HG03280 (cell line): ENCODE results near the gene VIT.
"Not testable (repeated sequence)": the region's sequence is repeated elsewhere in the genome, so short reads cannot be mapped to it uniquely, and the experiment has no call there.

Source experiments
- ATAC-seq: cut with Tn5 transposase; IDR thresholded peaks from one replicate; pipeline ENCODE4 v1.9.1; 2021; ENCODE audit warnings: mild to moderate bottlenecking, moderate library complexity; ENCODE audit not compliant: unreplicated experiment

VIT gene

DNA sequence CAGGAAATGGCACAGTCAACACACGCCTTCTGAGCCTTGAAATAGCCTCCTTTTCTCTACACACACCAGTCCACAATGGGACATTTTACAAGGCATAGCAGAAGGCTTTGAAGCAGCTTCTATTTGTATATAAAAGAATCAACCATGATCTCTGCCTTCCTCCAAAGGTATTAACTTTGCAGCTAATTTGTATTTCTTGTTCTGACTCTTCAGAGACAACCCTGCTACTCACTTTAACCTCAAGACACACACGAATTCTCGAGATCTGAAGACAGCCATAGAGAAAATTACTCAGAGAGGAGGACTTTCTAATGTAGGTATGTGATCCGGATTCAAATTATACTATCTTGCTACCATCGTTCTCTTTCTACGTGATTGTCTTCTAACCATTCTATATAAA is 104.6 kb downstream of the VIT start:
- ATAC-seq = no peak

DNA sequence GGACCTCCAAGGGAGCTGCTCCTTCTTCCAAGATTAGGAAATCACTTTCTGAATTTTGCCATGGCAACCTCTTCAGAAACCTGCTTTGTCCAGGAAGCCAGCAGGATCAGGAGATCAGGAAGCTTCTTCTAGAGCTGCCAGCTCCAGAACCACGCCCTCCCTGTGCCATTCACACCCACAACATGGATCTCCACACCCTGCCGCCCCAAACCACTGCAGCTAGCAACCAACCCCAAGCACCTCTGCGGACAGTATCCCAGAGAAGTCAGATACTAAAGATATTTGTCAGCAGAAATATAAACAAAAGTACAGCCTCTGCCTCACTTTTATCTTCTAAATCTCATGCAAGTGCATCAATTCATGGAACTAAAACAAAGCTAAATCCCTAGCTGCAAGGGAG is 106.4 kb downstream of the VIT start:
- ATAC-seq = no peak

DNA sequence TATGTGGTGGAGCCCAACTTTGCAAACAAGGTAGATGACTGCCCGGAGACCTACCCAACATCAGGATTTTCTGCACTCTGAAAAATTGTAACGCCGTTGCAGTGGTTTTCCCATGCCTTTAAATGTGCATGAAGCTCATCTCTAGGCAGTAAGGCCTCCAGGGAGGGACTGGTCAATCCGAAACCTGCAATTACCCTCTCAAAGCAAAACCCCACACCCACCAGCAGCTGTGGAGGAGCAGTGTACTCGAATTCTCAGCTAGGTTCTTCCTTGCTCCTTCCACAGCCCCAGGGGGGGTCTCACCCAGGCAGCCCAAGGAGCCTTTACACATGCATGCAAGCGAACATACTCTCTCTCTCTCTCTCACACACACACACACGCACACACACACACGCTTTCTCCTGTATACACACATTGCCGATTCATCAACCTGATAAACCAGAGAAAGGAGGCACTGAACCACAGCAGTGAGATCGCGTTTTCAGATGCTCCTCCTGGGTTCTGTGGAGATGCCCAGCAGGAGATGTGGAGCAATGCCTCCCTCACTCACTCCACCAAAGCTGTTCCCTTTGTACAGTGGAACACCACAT is 109.2 kb downstream of the VIT start:
- ATAC-seq = no peak

DNA sequence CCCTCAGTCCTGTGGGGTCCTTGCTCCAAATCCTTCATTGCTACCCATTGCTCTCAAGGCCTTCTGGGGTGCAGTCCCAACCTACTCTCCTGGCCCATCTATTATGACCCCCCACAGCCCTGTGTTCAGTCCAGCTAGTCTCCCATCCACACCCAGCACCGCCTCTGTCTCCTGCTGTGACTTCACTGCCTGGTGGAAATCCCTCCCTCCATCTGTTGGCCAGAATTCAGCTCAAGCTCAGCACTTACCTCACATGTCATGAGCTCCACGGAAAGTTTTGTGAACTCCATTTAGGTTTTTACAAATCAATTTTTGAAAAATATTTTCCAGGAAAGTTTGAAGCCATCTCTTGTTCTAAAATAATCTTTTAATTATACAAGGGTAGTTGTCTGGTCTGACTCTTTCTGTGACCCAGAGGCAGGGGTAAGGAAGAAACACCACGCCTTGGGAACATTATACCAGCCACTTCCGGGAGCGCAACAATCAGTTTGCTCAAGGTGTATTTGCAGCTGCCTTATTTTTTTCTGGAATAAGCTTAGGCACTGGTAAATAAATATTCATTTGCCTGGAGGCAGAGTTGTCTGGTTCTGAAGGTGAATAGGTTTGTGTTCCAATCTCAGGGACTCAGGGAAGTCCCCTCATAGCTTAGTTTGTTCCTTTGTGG is 110.8 kb downstream of the VIT start:
- ATAC-seq = no peak

DNA sequence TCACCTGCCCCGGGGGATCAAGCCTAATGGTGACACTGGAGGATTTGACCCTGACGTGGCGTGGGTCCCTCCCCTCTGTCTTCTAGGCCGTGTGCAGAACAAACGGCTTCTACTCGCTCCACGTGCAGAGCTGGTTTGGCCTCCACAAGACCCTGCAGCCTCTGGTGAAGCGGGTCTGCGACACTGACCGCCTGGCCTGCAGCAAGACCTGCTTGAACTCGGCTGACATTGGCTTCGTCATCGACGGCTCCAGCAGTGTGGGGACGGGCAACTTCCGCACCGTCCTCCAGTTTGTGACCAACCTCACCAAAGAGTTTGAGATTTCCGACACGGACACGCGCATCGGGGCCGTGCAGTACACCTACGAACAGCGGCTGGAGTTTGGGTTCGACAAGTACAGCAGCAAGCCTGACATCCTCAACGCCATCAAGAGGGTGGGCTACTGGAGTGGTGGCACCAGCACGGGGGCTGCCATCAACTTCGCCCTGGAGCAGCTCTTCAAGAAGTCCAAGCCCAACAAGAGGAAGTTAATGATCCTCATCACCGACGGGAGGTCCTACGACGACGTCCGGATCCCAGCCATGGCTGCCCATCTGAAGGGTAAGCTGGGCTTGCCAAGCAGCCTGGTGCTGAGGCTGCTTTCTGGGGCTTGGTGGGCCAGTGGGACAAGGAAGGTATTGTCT is 112.0 kb downstream of the VIT start:
- ATAC-seq = no peak

DNA sequence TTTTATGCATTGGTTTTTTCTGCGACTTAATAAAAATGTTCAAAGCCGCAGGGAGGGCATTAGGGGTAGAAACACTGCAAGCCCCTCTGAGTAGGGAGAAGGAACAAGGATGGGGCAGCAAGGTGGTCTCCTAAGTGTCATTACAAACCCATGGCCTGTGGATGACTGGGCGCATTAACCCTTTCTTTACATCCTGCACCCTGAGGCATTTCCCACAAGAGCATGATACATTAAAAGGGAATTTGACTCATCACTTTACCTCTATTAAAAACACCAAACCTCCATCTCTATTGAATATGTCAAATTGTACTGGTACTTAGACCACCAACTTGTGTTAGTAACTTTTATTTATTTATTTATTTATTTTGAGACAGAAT is 112.5 kb downstream of the VIT start:
- ATAC-seq = no peak

DNA sequence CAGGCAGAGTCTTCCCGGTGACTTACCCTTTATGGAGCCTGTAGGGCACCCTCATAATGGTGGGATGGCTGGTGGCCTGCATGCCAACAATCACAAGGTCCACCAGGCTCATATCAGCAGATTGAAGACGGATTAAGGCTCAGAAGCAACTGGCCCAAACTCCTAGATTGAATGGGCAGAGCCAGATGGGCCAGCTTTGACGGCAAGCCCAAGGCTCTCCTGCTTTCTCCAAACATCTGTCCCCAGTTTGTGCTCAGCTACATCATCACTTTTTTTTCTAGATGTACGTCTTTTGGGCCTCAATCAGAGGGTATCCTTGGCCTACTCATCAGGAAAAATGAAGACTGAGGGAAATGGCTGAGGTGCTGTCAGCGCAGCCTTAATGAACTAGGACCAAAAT is 114.6 kb downstream of the VIT start:
- ATAC-seq = no peak

DNA sequence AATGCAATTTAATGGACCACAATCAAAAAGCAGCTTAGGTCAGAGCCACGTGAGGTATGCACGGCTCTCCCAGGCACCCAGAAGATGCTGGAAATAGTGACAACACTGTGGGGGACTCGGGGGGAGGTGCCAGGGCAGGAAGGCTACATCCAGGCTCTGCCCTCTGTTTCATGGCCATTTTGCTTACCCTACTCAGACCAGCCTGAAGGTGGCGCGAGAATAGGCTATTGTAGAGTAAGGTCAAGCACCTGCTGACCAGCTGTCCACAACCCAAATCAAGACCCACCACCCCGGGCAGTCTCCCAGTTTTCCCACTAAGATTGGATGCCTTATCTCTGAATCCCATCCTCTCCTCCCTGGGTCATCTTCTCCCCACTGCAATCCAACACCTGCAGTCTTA is 115.7 kb downstream of the VIT start:
- no peak for ATAC-seq

DNA sequence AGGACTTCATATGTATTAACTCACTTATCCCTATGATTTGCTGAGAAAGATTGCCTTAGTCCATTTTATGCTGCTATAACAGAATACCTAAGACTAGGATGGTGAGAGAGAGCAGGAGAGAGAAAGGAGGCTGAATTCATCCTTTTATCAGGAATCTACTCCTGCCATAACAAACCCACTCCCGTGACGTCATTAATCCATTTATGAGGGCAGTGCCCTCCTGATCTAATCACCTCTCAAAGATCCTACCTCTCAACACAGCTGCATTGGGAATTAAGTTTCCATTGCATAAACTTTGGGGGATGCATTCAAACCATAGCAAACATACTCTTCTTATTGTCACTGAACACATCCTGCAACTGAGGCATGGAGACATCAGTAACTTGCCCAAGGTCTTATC is 122.0 kb downstream of the VIT start:
- ATAC-seq = no peak

DNA sequence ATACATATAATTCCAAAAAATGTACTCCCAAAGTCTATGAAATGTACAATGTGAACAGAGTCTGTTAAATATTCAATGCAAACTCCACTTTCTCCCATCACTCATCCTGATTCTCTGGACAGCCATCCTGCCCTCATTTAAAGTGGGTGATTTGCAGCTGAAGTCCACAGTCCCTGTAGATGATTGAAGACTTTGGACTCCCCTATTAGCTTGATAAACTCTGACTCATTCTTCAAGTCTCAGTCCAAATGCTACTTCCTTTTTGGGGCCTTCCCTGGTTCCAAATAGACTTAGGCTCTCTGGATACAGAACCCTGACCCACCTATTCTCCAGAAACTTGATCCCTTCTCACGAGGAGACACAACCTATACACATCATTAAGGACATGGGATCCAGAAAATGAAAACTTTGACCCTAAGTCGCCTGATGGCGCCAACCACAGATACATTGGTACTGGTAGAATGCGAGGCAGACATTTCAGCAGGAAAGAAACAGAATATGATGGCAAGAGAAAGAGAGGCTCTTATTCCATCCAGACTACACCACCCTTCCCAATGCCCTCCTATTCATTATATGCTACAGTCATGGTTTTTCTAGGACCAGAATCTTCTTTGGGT is 122.7 kb downstream of the VIT start:
- ATAC-seq = no peak

DNA sequence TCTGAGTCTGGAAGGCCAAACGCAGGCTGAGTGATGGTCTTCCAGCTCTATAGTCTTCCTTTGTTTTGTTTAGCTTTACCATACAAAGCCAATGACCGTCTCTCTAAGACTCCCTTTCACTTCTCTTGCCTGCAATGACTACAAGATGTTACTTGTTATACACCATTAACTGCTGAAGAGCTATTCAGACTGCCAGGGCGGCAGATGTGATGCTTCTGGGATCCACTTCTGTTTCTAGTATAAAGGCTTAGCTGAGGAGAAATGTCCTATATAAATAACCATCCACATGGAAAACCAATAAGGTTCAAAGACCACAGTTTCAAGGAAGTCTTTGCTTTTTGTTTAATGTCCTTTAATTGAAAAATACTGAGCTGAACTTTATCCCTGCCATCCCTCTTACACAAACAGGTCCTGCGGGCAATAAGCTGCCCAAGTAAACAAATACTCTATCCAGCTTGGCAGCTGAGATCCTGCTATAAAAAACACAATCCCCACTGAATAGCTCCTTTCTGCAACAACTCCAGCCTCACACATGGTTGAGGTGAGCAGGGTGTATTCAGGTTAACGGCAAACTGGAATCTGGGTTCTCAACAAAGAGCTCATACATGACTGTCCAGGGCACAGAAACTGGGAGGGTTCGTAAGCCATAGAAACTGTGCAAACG is 124.6 kb downstream of the VIT start:
- no peak for ATAC-seq

DNA sequence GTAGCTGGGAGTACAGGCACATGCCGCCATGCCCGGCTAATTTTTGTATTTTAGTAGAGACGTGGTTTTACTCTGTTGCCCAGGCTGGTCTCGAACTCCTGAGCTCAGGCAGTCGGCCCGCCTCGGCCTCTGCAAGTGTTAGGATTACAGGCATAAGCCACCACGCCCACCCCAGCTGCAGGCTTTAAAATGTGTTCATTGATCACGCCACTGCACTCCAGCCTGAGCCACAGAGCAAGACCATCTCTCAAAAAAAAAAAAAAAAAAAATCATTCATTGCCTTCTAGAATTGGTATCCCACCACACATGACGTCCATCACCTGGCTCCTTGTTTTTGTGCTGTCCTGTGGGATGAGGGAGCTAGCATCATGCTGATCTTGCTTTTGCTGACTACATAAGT is 127.4 kb downstream of the VIT start:
- no peak for ATAC-seq

DNA sequence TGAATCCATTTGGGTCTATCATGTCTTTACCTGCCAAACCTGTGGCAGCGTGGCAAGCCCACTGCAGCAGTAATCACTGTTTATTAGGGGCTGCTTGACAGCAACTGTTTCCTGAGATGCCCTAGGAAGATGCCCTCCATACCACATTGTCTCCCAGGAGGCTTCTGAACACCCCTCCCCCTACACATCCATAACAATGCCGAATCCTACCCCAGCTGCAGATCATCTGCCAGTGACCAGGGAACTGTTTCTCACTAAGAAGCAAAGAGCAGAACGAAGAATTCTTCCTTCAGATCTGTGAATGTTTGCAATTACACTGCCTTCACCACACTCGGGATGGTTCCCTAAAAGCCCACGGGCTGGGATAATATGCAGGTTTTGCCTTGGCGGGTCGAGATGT is 127.8 kb downstream of the VIT start:
- no peak for ATAC-seq

DNA sequence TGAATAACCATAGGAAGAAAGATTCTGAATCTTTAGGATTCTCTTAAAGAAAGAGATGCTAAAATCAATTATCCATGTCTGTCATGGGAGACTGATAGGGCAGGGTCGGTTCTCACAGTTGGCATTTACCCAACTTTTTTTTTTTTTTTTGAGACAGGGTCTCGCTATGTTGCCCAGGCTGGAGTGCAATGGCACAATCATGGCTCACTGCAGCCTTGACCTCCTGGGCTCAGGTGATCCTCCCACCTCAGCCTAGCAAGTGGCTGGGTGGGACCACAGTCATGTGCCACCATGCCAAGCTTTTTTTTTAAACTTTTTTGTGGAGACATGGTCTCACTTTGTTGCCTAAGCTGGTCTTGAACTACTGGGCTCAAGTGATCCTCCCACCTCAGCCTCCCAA is 128.2 kb downstream of the VIT start:
- ATAC-seq = not testable (repeated sequence)

DNA sequence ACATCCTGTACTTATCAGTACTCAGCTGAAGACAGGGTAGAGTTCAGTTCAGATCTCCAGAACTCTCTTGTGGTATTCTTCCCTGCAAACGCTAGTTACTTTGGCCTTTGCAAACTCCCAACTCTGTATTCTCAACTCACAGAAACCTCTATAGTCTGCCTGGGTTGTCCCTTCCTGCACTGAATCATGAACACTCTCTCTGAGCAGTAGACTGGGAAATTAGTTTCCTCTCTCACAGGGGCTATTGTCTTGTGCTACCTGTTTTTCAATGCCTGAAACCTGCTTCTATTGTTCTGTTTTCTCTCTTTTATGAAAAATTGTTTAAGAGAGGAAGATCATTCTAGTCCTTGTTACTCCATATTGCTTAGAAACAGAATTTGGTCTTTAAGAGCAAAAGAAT is 134.7 kb downstream of the VIT start:
- ATAC-seq = no peak

DNA sequence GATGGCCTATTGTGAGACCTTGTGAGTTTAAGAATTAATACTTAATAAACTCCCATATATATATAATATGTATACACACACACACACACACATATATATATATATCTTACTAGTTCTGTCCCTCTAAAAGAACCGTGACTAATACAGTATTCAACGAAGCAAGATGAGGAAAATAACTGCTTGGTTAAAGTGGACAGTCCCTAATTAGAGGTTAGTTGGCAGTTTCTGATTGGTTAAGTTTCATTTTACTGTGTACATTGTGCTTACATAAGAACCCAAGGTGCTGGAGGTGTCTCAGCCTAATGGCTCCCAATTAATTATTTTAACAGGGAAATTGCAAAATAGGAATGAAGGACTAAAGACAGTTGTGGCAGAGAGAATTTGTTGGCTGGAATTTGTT is 137.7 kb downstream of the VIT start:
- ATAC-seq = no peak

DNA sequence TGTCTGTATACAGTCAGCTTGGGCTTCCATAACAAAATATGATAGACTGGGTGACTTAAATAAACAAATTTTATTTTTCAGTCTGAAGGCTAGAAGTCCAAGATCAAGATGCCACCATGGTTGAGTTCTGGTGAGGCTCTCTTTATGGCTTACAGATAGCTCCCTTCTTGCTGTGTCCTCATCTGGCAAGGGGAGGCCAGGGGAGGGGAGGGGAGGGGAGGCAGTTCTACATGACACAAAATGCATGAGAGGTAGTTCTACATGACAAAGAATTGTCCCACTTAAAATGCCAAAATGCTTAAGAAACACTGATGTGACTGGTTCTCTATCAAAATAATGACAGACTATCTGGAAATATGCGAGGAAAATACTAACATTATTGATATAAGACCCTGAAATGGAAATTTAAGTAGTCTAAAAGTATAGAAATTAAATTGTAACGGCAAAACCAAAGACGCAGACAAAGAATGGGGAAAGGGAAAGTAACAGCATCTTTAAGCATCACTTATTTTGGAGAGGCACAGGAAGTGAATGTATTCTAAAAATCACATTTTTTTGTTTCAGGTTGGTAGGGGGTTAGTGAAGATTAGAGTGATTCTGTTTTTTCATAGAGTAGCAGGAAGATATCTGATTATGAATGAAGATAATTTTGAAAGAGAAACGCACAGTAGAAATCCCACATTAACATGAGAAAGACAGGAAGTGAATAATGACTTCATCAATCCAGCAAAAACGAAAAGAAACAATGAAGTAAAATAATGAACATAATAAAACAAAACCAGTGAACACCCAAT is 138.4 kb downstream of the VIT start:
- ATAC-seq = no peak

DNA sequence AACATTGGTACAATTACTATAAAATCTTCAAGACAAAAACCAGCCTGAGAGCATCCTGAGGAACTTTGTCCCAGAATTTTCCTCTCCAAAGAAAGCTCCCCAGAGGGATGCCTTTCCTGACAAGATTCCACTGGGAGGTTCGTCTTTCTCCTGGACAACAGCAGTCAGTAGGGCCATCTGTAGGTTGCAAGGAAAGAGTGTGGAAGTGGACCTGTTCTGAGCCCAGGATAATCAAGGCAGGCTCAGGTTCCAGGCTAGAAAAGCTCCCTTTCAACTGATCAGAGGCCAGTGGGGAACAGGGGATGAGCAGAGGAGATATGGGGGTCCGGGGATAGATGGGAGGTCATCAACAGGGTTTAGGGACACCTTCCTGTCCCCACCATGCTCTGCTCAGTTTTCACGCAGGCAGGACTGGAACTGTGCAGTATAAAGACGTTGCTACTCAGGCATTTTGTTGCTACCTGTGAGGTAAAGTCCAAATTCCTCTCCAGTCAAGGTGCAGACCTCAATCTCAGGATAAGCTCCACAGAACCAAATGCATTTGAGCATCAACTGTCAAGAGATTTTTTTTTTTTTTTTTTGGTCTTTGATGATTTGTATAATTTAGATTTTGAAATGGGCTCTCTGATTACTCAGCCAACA is 143.6 kb downstream of the VIT start:
- ATAC-seq = no peak

DNA sequence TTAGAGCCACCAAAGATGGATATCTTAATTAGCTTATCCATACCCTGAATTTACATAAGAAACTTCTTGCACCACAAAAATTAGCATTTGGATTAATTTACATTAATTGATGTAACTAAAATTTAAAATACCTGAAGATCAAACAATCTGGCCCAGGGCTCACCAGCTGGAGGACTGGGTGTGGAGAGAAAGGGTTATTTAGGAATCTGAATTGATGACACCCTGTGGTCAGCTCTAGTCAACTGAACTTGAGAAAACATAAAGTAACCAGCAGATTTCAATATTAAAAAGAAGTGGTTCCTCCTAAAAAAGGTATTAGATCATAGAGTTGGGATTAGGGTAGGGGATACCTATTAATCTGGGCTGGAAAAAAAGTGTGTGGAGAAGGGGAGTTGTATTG is 147.3 kb downstream of the VIT start:
- no peak for ATAC-seq

DNA sequence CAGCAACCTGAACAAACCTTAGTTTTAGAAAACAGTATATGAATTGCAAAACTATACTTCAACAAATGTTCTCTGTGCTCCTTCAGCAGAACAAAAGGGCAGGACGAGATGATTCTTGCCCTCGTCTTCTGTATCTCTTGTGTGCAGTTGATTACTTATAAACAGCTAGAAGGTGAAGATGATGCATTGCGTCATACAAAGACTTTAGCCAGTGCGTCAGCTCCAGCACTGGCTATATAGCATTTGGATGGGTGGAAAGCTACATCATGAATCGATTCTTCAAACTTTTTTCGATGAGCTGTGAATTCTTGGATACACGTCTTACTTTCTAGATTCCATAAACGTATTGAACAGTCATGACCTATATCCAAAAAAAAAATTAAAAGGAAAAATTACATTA is 152.8 kb downstream of the VIT start:
- ATAC-seq = no peak
